Posterior vena cava (tissue), 2 donors: ENCODE results near the gene CBL. TPM values are rescaled to one million over a fixed set of nuclear protein-coding genes. Genes with fewer than 3 reads are reported as not detected.

Source experiments
- DNase-seq: peaks from one replicate; pipeline ENCODE4 v3.0.0-alpha.2; 2020; ENCODE audit warnings: low spot score
- intact Hi-C, 2 donors: fragments of 100-400 bp; cut with DNase I; formaldehyde crosslinking; loops; one replicate each; pipeline versions ENCODE4 v1.14.1 to v1.14.2; 2022 to 2023
- total RNA-seq, 2 donors: library from RNA; stranded (reverse); fragmentation: NEBNext Ultra II Directional; extraction: Animal tissue kit (Norgen Biotek cat#: 25700); gene quantifications; one replicate each; pipeline ENCODE4 v1.2.1, GENCODE V29; 2021
- donor health status: DM: yes; HTN: yes; CAD: no.
- donor health status: DM: yes; HTN: yes; CAD: no.

CBL gene
- total RNA-seq, 2 donors from 2014 or later: 23.3 to 32.8 TPM

GRCh38 chr11:119316729-119317591, 110.8 kb downstream of the CBL start, which contains the start of gene MCAM:
Gene MCAM (minus strand): TSS chr11:119317130. CDS start chr11:119317101, 29 bp downstream.
- DNase-seq: peak; percentile 79
- intact Hi-C loops: no loop called here

DNA sequence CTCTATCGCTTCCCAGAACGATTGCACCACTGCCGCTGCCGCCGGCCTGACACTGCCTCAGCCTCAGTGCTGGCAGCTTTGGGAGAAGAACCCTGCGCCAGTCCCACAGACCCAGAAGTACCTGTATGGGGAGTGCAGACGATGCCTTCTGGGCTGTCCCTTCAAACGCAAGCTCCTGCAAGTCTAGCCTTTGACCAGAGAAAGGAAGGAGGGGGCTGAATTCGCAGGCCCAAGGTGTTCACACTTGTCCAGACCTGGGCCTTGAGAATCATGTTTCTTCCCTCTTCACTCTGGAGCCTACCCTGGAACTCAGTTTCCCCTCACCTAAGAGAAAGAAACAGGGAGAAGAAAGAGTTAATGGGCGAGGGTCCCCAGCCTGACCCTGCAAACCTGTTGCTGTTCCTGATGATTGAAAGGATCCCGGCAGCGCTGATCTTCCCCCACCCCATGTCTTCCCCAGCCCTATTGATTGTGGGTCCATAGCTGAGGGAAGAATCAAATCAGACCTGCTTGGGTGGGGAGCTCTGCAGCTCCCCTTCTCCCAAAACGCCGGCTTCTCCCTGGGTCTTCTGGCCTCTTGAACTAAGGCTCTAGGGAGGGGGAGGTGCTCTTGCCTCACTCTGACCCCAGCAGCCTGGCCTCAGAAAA, 111.6 kb downstream of the CBL start:
- DNase-seq: peak; percentile 38
- intact Hi-C loops: no loop called here

GRCh38 chr11:119318240-119319135, 112.3 kb downstream of the CBL start:
- intact Hi-C loops: no loop called here
- peak; percentile 71 for DNase-seq

DNA sequence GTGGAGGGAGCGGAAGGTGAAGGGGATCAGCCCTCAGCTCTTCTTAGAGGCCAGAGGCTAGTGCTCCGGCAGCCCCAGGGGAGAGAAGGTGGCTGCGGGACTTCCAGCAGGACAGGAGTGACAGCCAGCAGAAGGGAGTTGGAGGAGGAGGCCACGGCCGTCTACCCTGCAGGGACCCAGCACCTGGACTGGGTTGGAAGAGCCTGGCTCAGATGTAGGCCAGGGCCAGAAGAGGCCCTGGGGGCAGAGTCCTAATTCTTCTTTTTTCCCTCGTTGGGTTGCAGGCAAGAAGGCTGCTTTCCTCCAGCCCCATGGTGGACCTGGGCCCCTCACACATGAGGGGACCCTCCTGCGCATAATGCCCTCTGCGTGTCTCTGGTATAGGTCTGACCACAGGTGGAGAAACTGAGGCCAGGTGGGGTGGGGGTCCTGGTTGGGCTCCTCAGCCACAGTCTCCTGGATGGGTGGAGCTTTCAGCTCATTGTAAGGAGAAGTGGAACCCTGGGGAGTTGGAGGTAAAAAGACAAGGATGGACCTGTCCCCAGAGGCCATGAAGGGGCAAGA, 113.1 kb downstream of the CBL start:
- intact Hi-C loops: no loop called here
- DNase-seq: no peak

GRCh38 chr11:119319700-119320239, 113.6 kb downstream of the CBL start:
- intact Hi-C loops: loop anchor here in 1 of 2 donors (5.0 kb wide), 1 partner anchor 112 kb away; the partner anchor contains the start of gene CBL
- DNase-seq: no peak

GRCh38 chr11:119320240-119320775, 114.2 kb downstream of the CBL start:
- DNase-seq: peak; percentile 79
- intact Hi-C loops: loop anchor here in 1 of 2 donors (5.0 kb wide), 1 partner anchor 113 kb away; the partner anchor contains the start of gene CBL

GRCh38 chr11:119320776-119321524, 114.8 kb downstream of the CBL start:
- DNase-seq: peak; percentile 90
- intact Hi-C loops: loop anchor here in 1 of 2 donors (5.0 kb wide), 1 partner anchor 114 kb away; the partner anchor contains the start of gene CBL

DNA sequence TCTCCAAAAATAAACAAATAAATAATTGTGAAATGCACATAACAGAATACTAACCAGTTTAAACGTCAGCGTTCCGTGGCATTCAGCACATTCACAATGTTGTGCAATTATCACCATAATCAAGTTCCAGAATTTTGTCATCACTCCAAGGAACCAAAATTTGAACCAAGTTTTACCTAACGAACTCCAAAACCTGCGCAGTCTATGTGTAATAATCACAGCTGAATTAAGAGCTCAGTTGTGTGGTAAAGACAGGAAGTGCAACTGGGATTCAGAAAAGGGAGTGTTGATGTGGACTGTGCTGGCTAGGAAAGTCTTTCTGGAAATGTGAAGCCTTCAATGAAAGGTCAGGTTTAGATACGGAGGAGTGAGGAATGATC, 116.2 kb downstream of the CBL start:
- intact Hi-C loops: loop anchor here in 1 of 2 donors (5.0 kb wide), 1 partner anchor 115 kb away; the partner anchor contains the start of gene CBL
- DNase-seq: no peak

DNA sequence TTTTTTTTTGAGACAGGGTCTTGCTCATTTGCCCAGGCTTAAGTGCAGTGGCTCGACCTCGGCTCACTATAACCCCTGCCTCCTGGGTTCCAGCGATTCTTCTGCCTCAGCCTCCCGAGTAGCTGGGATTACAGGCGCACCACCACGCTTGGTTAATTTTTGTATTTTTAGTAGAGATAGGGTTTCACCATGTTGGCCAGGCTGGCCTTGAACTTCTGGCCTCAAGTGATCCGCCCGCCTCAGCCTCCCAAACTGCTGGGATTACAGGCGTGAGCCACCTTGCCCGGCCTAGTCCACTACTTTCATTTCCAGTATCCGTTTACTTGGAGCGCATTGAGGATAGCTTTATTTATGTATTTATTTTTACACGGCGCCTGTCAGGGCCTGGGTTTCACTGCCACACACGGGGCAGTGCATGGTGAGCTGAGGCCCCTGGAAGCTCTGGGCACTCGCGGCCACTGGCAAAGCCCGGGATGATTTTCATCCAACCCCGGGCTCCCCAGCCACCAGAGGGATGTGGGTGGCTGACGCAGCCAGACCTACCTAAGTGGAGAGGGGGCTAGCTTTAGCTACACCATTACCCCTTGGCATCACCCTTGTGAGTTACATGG, 116.9 kb downstream of the CBL start:
- intact Hi-C loops: loop anchor here in 1 of 2 donors (5.0 kb wide), 1 partner anchor 116 kb away; the partner anchor contains the start of gene CBL

GRCh38 chr11:119323532-119324033, 117.4 kb downstream of the CBL start:
- intact Hi-C loops: loop anchor here in 1 of 2 donors (5.0 kb wide), 1 partner anchor 116 kb away; the partner anchor contains the start of gene CBL
- peak; percentile 88 for DNase-seq

More for the DNA sequence above, 116.9 kb downstream of the CBL start:
- no peak for DNase-seq

DNA sequence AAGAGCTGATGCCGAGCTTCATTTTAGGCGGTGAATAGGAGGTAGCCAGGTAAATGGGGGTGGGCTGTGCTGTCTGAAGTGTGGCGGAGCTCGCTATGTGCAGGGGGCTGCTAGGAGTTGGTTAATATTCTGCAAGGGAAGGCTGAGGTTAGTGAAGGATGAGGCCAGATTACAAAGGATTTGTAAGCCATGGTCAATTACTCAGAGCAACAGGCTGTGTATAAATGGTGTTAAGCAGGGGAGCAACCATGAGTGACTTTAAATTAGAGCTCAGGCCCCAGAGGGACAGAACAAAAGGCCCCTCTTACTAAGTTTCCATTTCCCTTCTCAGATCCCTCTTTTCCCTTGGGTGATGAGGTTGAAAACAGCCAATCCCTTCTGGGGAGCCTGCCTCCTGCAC, 118.0 kb downstream of the CBL start:
- DNase-seq: peak; percentile 9
- intact Hi-C loops: loop anchor here in 1 of 2 donors (5.0 kb wide), 1 partner anchor 117 kb away; the partner anchor contains the start of gene CBL

- intact Hi-C loops: no loop called here
- no peak for DNase-seq
These were observed 123.2 kb downstream of the CBL start for GRCh38 chr11:119329320-119329719.

DNA sequence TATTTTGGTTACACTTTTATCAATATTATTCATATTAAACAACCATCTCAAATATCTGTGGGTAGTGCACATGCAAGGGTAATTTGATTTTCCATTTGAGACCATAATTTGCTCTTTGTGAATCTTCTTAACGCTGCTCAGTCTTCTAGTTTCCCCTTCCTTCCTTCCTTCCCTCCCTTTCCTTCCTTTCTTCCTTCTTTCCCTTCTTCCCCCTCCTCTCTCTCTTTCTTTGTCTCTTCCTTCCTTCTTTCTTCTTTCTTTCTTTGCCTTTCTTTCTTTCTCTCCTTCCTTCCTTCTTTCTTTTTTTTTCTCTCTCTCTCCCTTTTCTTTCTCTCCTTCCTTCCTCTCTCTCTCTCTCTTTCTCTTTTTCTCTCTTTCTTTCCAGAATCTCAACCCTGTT, 124.1 kb downstream of the CBL start:
- intact Hi-C loops: no loop called here
- no peak for DNase-seq

DNA sequence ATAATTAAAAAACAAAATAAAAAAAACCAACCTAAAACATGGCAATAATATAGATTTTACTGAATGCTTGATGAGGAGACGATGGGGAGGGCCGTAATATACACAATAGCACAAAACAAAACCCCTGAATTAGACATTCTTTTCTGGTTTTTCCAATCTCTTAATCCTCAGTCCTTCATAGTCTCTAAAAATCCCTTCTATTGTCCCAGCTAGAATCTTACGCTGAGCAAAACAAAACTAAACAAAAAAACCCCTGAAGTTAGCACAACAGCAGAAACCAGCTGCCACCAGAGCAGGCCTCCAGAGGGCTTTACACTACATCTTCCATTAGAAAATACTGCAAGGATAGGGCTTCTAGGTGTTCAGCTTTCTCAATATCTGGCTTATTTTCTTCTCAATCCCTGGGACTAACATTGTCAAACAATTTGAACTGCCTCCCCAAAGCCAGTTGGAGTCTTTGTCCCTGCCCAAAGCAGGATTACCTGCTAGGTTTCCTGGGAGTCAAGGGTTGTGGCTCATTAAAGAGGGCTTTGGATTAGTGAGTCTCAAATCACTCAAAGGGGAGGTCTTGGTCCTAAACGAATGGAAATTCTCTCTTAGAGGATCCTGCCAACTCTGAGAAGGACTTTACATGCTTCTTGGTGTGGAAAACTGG, 126.1 kb downstream of the CBL start:
- peak; percentile 2 for DNase-seq
- intact Hi-C loops: no loop called here

DNA sequence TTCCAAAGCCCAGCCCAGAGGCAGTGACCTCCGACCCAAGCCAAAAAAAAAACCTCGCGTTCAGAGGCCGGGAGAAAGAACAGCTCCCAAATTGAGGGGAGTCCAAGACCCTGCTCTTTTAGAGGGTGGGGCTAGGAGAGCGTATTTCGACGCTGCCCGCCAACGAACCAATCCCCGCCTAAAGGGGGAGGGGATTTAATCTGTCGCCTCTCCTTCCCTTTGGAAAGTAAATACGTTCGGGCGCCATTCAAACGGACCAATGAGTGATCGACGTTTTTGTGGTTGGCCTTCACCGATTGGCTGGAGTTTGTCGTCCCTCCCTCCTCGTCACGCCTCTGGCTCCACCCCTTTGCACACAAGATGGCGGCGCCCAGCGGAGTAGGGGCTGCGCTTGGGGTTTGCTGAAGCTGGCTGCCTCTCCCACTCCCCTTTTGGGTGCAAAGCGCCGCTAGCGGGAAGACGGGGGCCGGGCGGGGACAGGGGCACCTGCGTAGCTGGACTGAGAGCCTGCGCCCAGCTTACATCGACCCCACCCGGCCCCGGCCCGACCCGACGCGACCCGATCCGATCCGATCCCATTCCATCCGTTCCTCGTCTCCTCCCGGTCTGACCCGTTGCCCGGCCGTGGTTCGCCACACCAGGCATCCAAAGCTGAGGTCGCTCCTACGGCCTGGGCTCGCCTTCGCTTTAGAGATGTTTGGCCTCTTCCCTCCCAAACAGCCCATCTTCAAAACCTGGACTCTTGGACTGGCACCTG, 128.2 kb downstream of the CBL start, which contains the start of gene RNF26:
Gene RNF26, plus strand, starts transcription at position 354 of the 757 bp plus-strand sequence. CDS start 596 bp downstream, outside the sequence.
- intact Hi-C loops: no loop called here
- DNase-seq: peak; percentile 97
